ENCODE measurements around the gene IZUMO2.
"Not testable (repeated sequence)": the region's sequence is repeated elsewhere in the genome, so short reads cannot be mapped to it uniquely, and the experiment has no call there.

IZUMO2 gene

DNA sequence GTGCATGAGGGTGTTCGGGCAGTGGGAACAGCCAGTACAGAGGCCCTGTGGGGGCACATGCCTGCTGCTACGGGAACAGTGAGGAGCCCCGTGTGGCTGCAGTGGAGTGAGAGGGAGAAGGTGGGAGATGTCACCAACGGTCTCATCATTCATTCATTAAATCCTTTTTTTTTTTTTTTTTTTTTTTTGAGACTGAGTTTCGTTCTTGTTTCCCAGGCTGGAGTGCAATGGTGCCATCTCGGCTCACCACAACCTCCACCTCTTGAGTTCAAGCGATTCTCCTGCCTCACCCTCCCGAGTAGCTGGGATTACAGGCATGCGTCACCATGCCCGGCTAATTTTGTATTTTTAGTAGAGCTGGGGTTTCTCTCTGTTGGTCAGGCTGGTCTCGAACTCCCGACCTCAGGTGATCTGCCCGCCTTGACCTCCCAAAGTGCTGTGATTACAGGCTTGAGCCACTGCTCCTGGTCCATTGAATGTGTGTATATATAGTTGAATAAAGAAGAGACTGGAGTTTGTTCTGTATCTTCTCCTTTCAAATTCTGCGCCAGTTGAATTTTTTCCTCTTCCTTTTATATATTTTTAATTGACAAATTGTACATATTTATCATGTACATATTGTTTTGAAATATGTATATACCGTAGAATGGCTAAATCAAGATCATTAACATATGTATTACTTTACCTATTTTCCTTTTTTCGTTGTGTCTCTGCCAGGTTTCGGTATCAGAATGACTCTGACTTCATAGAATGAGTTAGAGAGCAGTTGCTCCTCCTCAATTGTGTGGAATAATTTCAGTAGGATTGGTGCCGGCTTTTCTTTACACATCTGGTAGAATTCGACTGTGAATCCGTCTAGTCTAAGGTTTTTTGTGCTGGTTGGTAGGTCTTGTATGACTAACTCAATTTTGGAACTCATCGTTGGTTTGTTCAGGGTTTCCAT is 28.0 kb downstream of the IZUMO2 start:
- DNase-seq = not testable (repeated sequence)

DNA sequence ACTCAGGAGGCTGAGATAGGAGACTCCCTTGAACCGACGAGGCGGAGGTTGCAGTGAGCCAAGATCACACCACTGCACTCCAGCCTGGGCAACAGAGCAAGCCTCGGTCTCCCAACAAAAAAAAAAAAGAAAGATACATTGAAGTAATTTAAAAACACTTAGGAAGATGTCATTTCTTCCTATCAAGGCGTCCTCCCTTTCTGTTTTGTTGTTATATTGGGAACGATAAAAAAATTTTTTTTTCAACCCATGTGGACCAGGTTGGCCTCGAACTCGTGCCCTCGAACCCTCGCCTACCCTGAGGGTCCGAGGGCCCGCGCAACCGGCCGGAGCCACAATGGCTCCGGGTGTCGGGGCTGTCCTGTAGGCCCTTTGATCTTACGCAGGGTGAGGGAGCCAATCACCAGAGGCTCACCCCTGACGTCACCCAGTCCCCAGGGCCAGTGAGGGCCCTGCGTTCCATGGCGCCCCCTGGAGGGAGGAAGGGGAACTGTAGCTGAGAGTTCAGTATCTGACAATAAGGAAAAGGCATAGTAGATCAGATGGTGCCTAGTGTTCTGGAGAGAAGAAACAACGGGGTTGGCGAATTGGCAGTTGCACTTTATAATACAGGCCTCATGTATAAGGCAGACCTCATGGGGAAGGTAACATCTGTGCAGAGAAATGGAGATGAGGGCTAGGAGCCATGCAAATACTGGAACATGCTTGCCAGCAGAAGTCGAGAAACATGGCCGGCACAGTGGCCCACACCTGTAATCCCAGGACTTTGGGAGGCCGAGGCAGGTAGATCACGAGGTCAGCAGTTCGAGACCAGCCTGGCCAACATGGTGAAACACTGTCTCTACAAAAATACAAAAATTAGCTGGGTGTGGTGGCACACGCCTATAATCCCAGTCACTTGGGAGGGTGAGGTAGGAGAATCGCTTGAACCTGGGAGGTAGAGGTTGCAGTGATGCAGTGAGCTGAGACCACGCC is 29.3 kb downstream of the IZUMO2 start:
- DNase-seq = not testable (repeated sequence)

DNA sequence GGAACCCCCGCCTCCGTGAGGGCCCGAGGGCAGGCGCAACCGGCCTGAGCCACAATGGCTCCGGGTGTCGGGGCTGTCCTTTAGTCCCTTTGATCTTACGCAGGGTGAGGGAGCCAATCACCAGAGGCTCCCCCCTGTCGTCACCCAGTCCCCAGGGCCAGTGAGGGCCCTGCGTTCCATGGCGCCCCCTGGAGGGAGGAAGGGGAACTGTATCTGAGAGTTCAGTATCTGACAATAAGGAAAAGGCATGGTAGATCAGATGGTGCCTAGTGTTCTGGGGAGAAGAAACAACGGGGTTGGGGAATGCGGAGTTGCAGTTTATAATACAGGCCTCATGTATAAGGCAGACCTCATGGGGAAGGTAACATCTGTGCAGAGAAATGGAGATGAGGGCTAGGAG is 59.1 kb downstream of the IZUMO2 start:
- not testable (repeated sequence) for DNase-seq

DNA sequence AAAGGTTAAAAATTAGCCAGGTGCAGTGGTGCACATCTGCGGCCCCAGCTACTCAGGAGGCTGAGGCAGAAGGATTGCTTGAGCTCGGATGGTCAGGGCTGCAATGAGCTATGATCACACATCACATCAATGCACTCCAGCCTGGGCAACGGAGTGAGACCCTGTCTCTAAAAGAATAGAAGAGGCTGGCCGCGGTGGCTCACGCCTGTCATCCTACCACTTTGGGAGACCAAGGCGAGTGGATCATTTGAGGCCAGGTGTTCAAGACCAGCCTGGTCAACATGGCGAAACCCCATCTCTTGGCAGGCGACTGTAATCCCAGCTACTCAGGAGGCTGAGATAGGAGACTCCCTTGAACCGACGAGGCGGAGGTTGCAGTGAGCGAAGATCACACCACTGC is 59.7 kb downstream of the IZUMO2 start:
- not testable (repeated sequence) for DNase-seq
